LNCaP clone FGC (cell line): Measurements from ENCODE around the gene DNAJB4.

ENCODE experiments used
- DNase-seq: peaks from one replicate; pipeline ENCODE4 v3.0.0-alpha.2; 2011; ENCODE audit warnings: low read depth
- H3K4me3 ChIP-seq: 2 replicates; pipeline ENCODE4 v1.5.1; 2011; ENCODE audit warnings: mild to moderate bottlenecking, low read depth, low read length, control low read depth
- CTCF ChIP-seq: IDR thresholded peaks from 2 replicates; pipeline ENCODE4 v1.5.1; 2012; ENCODE audit warnings: mild to moderate bottlenecking; ENCODE audit not compliant: control insufficient read depth, insufficient read depth; ENCODE audit errors: extremely low read depth

The DNAJB4 gene

GRCh38 chr1:78004719-78005447 is at the start of gene DNAJB4:
DNAJB4 (plus strand) TSS chr1:78004939; CDS start chr1:78005111, 172 bp downstream.
- no peak for TF ChIP-seq CTCF
- peak; percentile 97 for DNase-seq
- H3K4me3 ChIP-seq, result peak within 1 kb of the TSS; percentile 73

- no peak overlapping the region for H3K4me3 ChIP-seq
- no peak for TF ChIP-seq CTCF
- DNase-seq, result no peak
Measured at GRCh38 chr1:77955709-77956108, 49.0 kb upstream of the DNAJB4 start.

DNA sequence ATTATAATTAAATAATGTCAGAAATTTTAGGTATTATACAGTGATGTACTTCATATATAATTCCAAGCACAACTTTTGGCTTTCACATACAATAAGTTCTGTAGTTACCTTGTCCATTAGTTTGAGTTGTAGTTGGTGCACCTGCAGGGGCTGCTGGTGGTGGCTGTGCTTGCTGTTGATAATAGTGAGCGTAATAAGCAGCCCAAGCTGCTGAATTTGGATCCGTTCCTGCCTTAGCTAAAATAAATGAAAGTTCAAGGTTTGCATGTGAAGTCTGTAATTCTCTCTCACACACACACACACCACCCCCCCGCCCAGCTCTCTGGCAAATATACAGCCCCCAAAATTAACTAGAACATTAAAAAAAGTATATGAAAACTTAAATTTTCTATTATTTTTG is 48.3 kb upstream of the DNAJB4 start:
- no peak for DNase-seq
- H3K4me3 ChIP-seq, result no peak overlapping the region
- TF ChIP-seq CTCF, result no peak

GRCh38 chr1:77958391-77958790 is 46.3 kb upstream of the DNAJB4 start:
- no peak for DNase-seq
- no peak overlapping the region for H3K4me3 ChIP-seq
- no peak for TF ChIP-seq CTCF

DNA sequence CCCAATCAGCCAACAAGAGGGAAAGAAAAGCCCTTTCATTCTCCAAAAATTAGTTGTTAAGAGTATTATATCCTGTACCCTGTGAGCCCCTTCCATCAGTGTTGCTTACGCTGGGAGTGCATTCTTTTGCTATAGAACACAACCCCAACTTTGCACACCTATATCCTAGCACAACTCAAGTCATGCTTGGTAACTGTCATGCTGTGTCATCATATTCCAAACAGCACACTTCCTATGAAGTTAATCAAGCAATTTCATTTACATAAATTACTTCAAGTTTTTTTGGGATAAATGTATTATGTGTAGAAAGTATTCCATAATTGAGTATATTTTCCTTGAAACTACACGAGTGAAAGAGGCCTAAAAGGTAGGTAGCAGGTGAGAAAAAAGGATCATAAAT is 45.9 kb upstream of the DNAJB4 start:
- DNase-seq, result no peak
- H3K4me3 ChIP-seq, result no peak overlapping the region
- no peak for TF ChIP-seq CTCF

GRCh38 chr1:77961392-77961791 is 43.3 kb upstream of the DNAJB4 start:
- H3K4me3 ChIP-seq, result no peak overlapping the region
- DNase-seq, result no peak
- no peak for TF ChIP-seq CTCF

GRCh38 chr1:77966291-77966690 is 38.4 kb upstream of the DNAJB4 start:
- DNase-seq, result no peak
- no peak overlapping the region for H3K4me3 ChIP-seq

More at GRCh38 chr1:77966291-77966690, 38.4 kb upstream of the DNAJB4 start:
- TF ChIP-seq CTCF, result no peak
